Fibroblast of upper back skin (primary cell): Measurements from ENCODE around the gene CCDC86.
A peak's percentile ranks its signal among the peaks of the same experiment; 100 is the strongest.

Experiments
- DNase-seq: peaks from one replicate; pipeline ENCODE4 v3.0.0-alpha.2; 2013

The CCDC86 gene

GRCh38 chr11:60899046-60899936 is 57.4 kb downstream of the CCDC86 start:
- DNase-seq, result peak; percentile 62

- no peak for DNase-seq
Observed at GRCh38 chr11:60899977-60900376, 58.1 kb downstream of the CCDC86 start.
